ENCODE data around the gene URGCP. TPM values are rescaled to one million over a fixed set of nuclear protein-coding genes. Genes with fewer than 3 reads are reported as not detected.

Gene URGCP
- total RNA-seq, result 21.1 TPM

GRCh38 chr7:43906331-43907010 is at the start of gene URGCP:
Gene URGCP, minus strand, starts transcription at chr7:43906596. Its CDS starts 21 bp downstream, at chr7:43906575.
- no peak for DNase-seq (ENCODE audit: extremely low spot score in 2 of 2)
- Histone ChIP-seq H3K9me3 (no peaks in the 10 kb centered on the region), H3K27me3 (no peaks in the 10 kb centered on the region), H3K4me3 (peak within 1 kb of the TSS; percentile 71 to 72), H3K36me3 (no peaks in the 10 kb centered on the region), H3K27ac (peak within 1 kb of the TSS; percentile 90), H3K4me1 (peaks cover 48% of the 10 kb centered on the region)
- peak in 1 of 2 donors; percentile 29 for TF ChIP-seq POLR2A (IDR thresholded peaks at IDR 0.05)
- no peak for TF ChIP-seq CTCF (IDR thresholded peaks at IDR 0.05)
- intact Hi-C loops (cut with DNase I), result no loop called here

- no peak overlapping the region for H3K27ac ChIP-seq
- no peak for DNase-seq (ENCODE audit: extremely low spot score in 2 of 2)
- intact Hi-C loops (cut with DNase I), result no loop called here
- no peaks in the 10 kb centered on the region for H3K4me1 ChIP-seq
- peaks cover 0 to 20% of the 10 kb centered on the region in 2 donors for H3K36me3 ChIP-seq
- TF ChIP-seq POLR2A (IDR thresholded peaks at IDR 0.05) (no peak), POLR2AphosphoS5 (IDR thresholded peaks at IDR 0.05; ENCODE audit: insufficient read depth in 1 of 2, low read depth in 1 of 2) (no peak), CTCF (IDR thresholded peaks at IDR 0.05) (no peak)
- H3K27me3 ChIP-seq, result no peaks in the 10 kb centered on the region
- no peak overlapping the region for H3K4me3 ChIP-seq
- H3K9me3 ChIP-seq, result no peaks in the 10 kb centered on the region
These were observed 49.6 kb upstream of the URGCP start for GRCh38 chr7:43956027-43956426.

GRCh38 chr7:43954524-43955228 is 48.3 kb upstream of the URGCP start:
- Histone ChIP-seq H3K4me1 (no peaks in the 10 kb centered on the region), H3K27me3 (no peaks in the 10 kb centered on the region), H3K4me3 (no peak overlapping the region), H3K9me3 (no peaks in the 10 kb centered on the region), H3K27ac (no peak overlapping the region), H3K36me3 (peaks cover 0 to 30% of the 10 kb centered on the region in 2 donors)
- intact Hi-C loops (cut with DNase I), result no loop called here
- no peak for TF ChIP-seq POLR2A (IDR thresholded peaks at IDR 0.05)
- TF ChIP-seq CTCF (IDR thresholded peaks at IDR 0.05), result peak in 1 of 3 experiments; percentile 29
- no peak for DNase-seq (ENCODE audit: extremely low spot score in 2 of 2)

- Histone ChIP-seq H3K4me3 (no peak overlapping the region), H3K36me3 (peaks cover 0 to 42% of the 10 kb centered on the region in 2 donors), H3K9me3 (no peaks in the 10 kb centered on the region), H3K27ac (no peak overlapping the region), H3K27me3 (no peaks in the 10 kb centered on the region), H3K4me1 (no peaks in the 10 kb centered on the region)
- TF ChIP-seq POLR2AphosphoS5 (IDR thresholded peaks at IDR 0.05; ENCODE audit: insufficient read depth in 1 of 2, low read depth in 1 of 2) (no peak), POLR2A (IDR thresholded peaks at IDR 0.05) (no peak), CTCF (IDR thresholded peaks at IDR 0.05) (no peak)
- DNase-seq (ENCODE audit: extremely low spot score in 2 of 2), result no peak
- intact Hi-C loops (cut with DNase I), result no loop called here
These were observed 46.7 kb upstream of the URGCP start for GRCh38 chr7:43953071-43953470.

GRCh38 chr7:43952028-43952427 is 45.6 kb upstream of the URGCP start:
- Histone ChIP-seq H3K4me1 (no peaks in the 10 kb centered on the region), H3K27me3 (no peaks in the 10 kb centered on the region), H3K9me3 (no peaks in the 10 kb centered on the region), H3K4me3 (no peak overlapping the region), H3K27ac (no peak overlapping the region), H3K36me3 (peaks cover 0 to 42% of the 10 kb centered on the region in 2 donors)
- no peak for DNase-seq (ENCODE audit: extremely low spot score in 2 of 2)
- TF ChIP-seq POLR2AphosphoS5 (IDR thresholded peaks at IDR 0.05; ENCODE audit: insufficient read depth in 1 of 2, low read depth in 1 of 2) (no peak), POLR2A (IDR thresholded peaks at IDR 0.05) (no peak), CTCF (IDR thresholded peaks at IDR 0.05) (no peak)
- intact Hi-C loops (cut with DNase I), result no loop called here
